ENCODE measurements around the gene DPM1.
"Not testable (repeated sequence)": the region's sequence is repeated elsewhere in the genome, so short reads cannot be mapped to it uniquely, and the experiment has no call there.

DPM1 gene

GRCh38 chr20:50980071-50980681 is 21.8 kb upstream of the DPM1 start:
- H3K4me3 ChIP-seq (ENCODE audit: low read depth, low read length): no peak overlapping the region

GRCh38 chr20:50978533-50978932 is 20.2 kb upstream of the DPM1 start:
- H3K4me3 ChIP-seq (ENCODE audit: low read depth, low read length): not testable (repeated sequence)

- no peak overlapping the region for H3K4me3 ChIP-seq (ENCODE audit: low read depth, low read length)
These were observed 19.0 kb upstream of the DPM1 start for GRCh38 chr20:50977066-50978021.

- H3K4me3 ChIP-seq (ENCODE audit: low read depth, low read length): no peak overlapping the region
These were observed 17.5 kb upstream of the DPM1 start for GRCh38 chr20:50975701-50976330.

GRCh38 chr20:50969912-50970311 is 11.6 kb upstream of the DPM1 start:
- no peak overlapping the region for H3K4me3 ChIP-seq (ENCODE audit: low read depth, low read length)

GRCh38 chr20:50969435-50969834 is 11.1 kb upstream of the DPM1 start:
- H3K4me3 ChIP-seq (ENCODE audit: low read depth, low read length): no peak overlapping the region

GRCh38 chr20:50968289-50968688 is 10.0 kb upstream of the DPM1 start:
- no peak overlapping the region for H3K4me3 ChIP-seq (ENCODE audit: low read depth, low read length)

- H3K4me3 ChIP-seq (ENCODE audit: low read depth, low read length): no peak overlapping the region
These were observed 9.3 kb upstream of the DPM1 start for GRCh38 chr20:50967586-50967985.

- H3K4me3 ChIP-seq (ENCODE audit: low read depth, low read length): peak overlapping the region; percentile 99
These were observed 1.3 kb upstream of the DPM1 start for GRCh38 chr20:50959543-50960126.

GRCh38 chr20:50958615-50959542 is 547 bp upstream of the DPM1 start, which contains the start of gene MOCS3:
TSS of gene MOCS3 (plus strand) at chr20:50958818. CDS start at chr20:50958843, 25 bp downstream.
- H3K4me3 ChIP-seq (ENCODE audit: low read depth, low read length): peak within 1 kb of the TSS; percentile 99

GRCh38 chr20:50957276-50957675 is 1.1 kb downstream of the DPM1 start:
- H3K4me3 ChIP-seq (ENCODE audit: low read depth, low read length): peak overlapping the region; percentile 99

GRCh38 chr20:50953821-50954220 is 4.5 kb downstream of the DPM1 start:
- H3K4me3 ChIP-seq (ENCODE audit: low read depth, low read length): no peak overlapping the region

GRCh38 chr20:50953196-50953595 is 5.1 kb downstream of the DPM1 start:
- no peak overlapping the region for H3K4me3 ChIP-seq (ENCODE audit: low read depth, low read length)

GRCh38 chr20:50948132-50948785 is 10.1 kb downstream of the DPM1 start:
- H3K4me3 ChIP-seq (ENCODE audit: low read depth, low read length): no peak overlapping the region

GRCh38 chr20:50943069-50943468 is 15.3 kb downstream of the DPM1 start:
- H3K4me3 ChIP-seq (ENCODE audit: low read depth, low read length): no peak overlapping the region

- no peak overlapping the region for H3K4me3 ChIP-seq (ENCODE audit: low read depth, low read length)
These were observed 24.7 kb downstream of the DPM1 start for GRCh38 chr20:50933589-50933988.

GRCh38 chr20:50932691-50933280 is 25.5 kb downstream of the DPM1 start:
- H3K4me3 ChIP-seq (ENCODE audit: low read depth, low read length): no peak overlapping the region

- H3K4me3 ChIP-seq (ENCODE audit: low read depth, low read length): no peak overlapping the region
These were observed 26.3 kb downstream of the DPM1 start for GRCh38 chr20:50932016-50932485.

All from iPS-11a (cell line).